Measurements from ENCODE around the gene NDE1. TPM values are rescaled to one million over a fixed set of nuclear protein-coding genes. Genes with fewer than 3 reads are reported as not detected.
A peak's percentile ranks its signal among the peaks of the same experiment; 100 is the strongest.

The NDE1 gene
- total and polyA plus RNA-seq, 9 of the 15 experiments (the other 6 are each of a cell fraction or from before 2014, with no cell fraction given), result 3.1 to 59.9 (median 30.0) TPM

DNA sequence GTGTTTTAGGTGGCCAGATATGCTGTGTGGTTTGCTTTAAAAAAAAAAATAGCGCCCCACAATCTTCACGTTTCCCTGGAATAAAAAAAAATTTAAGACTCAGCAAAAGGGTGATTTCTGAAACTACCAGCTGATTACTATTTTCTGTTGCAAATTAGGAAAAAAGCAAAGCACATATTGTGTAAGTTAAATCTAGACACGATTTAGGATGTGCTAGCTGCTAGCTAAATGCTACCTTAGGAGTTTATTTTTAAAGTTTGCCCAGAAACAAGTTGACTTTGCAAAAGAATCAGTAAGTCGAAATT, 6.1 kb upstream of the NDE1 start:
- peak overlapping the region; percentile 83 for H3K4me3 ChIP-seq
- H3K4me2 ChIP-seq (ENCODE audit: insufficient read depth, low read length), result peak overlapping the region; percentile 94
- H3K9ac ChIP-seq (ENCODE audit: insufficient read depth in 1 of 2, low read depth in 2 of 2, low read length in 2 of 2), result peak overlapping the region; percentile 93 to 100; a peak in 3 of 4 replicates
- peak overlapping the region; percentile 99 for H2AFZ ChIP-seq (ENCODE audit: low read depth, low read length)
- WGBS (ENCODE audit: insufficient coverage, low coverage, missing lambda C conversion rate), result 14% methylated on average over 4 of the region's 4 CpGs
- ATAC-seq, result no peak
- intact Hi-C loops (cut with micrococcal nuclease), result loop anchor here (10.0 kb wide), 2 partner anchors 69 to 219 kb away; no protein-coding TSS in a partner anchor
- H3K27ac ChIP-seq (ENCODE audit: extremely low read depth, low read depth, low read length), result peak overlapping the region; percentile 100
- CTCF ChIA-PET (ENCODE audit: low intra/inter-chr PET ratio), result no interaction called here
- H4K20me1 ChIP-seq (replicated peaks; ENCODE audit: control insufficient read depth, insufficient read depth, low read length), result no peaks in the 10 kb centered on the region
- in situ Hi-C loops (cut with MboI), result no loop called here
- peaks cover 4% of the 10 kb centered on the region for H3K36me3 ChIP-seq (ENCODE audit: control insufficient read depth, insufficient read depth, low read length)
- H3K27me3 ChIP-seq (ENCODE audit: control insufficient read depth in 2 of 2, insufficient read depth in 2 of 2, low read length in 2 of 2), result no peaks in the 10 kb centered on the region
- peaks cover 0 to 23% of the 10 kb centered on the region in 2 experiments; a peak in 4 of 5 replicates for H3K4me1 ChIP-seq (replicated peaks in 1 of 2; ENCODE audit: control insufficient read depth in 2 of 2, insufficient read depth in 2 of 2, low read length in 2 of 2)
- no peaks in the 10 kb centered on the region for H3K9me1 ChIP-seq (ENCODE audit: control insufficient read depth, insufficient read depth, low read length)
- no TSS peak for BruUV-seq (replicated peaks)
- peaks cover 31% of the 10 kb centered on the region for H3K79me2 ChIP-seq (ENCODE audit: control insufficient read depth, insufficient read depth, low read length)
- POLR2A ChIA-PET, result interaction anchor here (0.7 to 2.3 kb wide), 5 partner anchors 8 to 42 kb away, joined by 3 to 13 read pairs (median 3); no protein-coding TSS in a partner anchor
- H3K9me3 ChIP-seq (replicated peaks; ENCODE audit: control insufficient read depth, insufficient read depth, low read depth, low read length), result no peaks in the 10 kb centered on the region
- no peak for FAIRE-seq
- no peak for DNase-seq (ENCODE audit: extremely low read depth in 1 of 4, low spot score in 3 of 4)
- TF ChIP-seq, protein P1, sequence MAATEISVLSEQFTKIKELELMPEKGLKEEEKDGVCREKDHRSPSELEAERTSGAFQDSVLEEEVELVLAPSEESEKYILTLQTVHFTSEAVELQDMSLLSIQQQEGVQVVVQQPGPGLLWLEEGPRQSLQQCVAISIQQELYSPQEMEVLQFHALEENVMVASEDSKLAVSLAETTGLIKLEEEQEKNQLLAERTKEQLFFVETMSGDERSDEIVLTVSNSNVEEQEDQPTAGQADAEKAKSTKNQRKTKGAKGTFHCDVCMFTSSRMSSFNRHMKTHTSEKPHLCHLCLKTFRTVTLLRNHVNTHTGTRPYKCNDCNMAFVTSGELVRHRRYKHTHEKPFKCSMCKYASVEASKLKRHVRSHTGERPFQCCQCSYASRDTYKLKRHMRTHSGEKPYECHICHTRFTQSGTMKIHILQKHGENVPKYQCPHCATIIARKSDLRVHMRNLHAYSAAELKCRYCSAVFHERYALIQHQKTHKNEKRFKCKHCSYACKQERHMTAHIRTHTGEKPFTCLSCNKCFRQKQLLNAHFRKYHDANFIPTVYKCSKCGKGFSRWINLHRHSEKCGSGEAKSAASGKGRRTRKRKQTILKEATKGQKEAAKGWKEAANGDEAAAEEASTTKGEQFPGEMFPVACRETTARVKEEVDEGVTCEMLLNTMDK (IDR thresholded peaks at IDR 0.05; ENCODE audit: borderline replicate concordance, insufficient read depth, low read depth, low read length, poor library complexity, severe bottlenecking), result no peak
- TF ChIP-seq C11orf30 (IDR thresholded peaks at IDR 0.05; ENCODE audit: low read depth), result peak; percentile 75; the same call in 1 of the 2 replicates
- TF ChIP-seq ZNF589 (CRISPR knock-in tag; IDR thresholded peaks at IDR 0.05; ENCODE audit: low read depth), result 0 out of 2 replicates have a peak, but pooled peaks have one; percentile 24
- no peak for TF ChIP-seq ZKSCAN8 (CRISPR knock-in tag; IDR thresholded peaks at IDR 0.05)
- no peak for TF ChIP-seq CEBPG (CRISPR knock-in tag; IDR thresholded peaks at IDR 0.05)
- peak in 1 of 2 experiments; percentile 8; a peak in 1 of 4 replicates for TF ChIP-seq CEBPG (tag; conservative IDR thresholded peaks at IDR 0.05 in 1 of 2, IDR thresholded peaks at IDR 0.05 in 1 of 2)
- TF ChIP-seq MAFG (tag; conservative IDR thresholded peaks at IDR 0.05), result peak; percentile 50
- no peak for TF ChIP-seq NR2C1 (IDR thresholded peaks at IDR 0.05)
- TF ChIP-seq NR2C1 (tag; IDR thresholded peaks at IDR 0.05), result no peak
- TF ChIP-seq, protein P2, sequence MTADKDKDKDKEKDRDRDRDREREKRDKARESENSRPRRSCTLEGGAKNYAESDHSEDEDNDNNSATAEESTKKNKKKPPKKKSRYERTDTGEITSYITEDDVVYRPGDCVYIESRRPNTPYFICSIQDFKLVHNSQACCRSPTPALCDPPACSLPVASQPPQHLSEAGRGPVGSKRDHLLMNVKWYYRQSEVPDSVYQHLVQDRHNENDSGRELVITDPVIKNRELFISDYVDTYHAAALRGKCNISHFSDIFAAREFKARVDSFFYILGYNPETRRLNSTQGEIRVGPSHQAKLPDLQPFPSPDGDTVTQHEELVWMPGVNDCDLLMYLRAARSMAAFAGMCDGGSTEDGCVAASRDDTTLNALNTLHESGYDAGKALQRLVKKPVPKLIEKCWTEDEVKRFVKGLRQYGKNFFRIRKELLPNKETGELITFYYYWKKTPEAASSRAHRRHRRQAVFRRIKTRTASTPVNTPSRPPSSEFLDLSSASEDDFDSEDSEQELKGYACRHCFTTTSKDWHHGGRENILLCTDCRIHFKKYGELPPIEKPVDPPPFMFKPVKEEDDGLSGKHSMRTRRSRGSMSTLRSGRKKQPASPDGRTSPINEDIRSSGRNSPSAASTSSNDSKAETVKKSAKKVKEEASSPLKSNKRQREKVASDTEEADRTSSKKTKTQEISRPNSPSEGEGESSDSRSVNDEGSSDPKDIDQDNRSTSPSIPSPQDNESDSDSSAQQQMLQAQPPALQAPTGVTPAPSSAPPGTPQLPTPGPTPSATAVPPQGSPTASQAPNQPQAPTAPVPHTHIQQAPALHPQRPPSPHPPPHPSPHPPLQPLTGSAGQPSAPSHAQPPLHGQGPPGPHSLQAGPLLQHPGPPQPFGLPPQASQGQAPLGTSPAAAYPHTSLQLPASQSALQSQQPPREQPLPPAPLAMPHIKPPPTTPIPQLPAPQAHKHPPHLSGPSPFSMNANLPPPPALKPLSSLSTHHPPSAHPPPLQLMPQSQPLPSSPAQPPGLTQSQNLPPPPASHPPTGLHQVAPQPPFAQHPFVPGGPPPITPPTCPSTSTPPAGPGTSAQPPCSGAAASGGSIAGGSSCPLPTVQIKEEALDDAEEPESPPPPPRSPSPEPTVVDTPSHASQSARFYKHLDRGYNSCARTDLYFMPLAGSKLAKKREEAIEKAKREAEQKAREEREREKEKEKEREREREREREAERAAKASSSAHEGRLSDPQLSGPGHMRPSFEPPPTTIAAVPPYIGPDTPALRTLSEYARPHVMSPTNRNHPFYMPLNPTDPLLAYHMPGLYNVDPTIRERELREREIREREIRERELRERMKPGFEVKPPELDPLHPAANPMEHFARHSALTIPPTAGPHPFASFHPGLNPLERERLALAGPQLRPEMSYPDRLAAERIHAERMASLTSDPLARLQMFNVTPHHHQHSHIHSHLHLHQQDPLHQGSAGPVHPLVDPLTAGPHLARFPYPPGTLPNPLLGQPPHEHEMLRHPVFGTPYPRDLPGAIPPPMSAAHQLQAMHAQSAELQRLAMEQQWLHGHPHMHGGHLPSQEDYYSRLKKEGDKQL (CRISPR knock-in tag; IDR thresholded peaks at IDR 0.05; ENCODE audit: borderline replicate concordance), result no peak
- TF ChIP-seq MAFF (IDR thresholded peaks at IDR 0.05; ENCODE audit: low read length), result peak; percentile 13; the same call in 1 of the 2 replicates
- TF ChIP-seq ARNT (IDR thresholded peaks at IDR 0.05), result no peak
- TF ChIP-seq SMAD1 (IDR thresholded peaks at IDR 0.05; ENCODE audit: low read depth, low read length, partially characterized antibody), result peak; percentile 5
- TF ChIP-seq ZNF316 (IDR thresholded peaks at IDR 0.05), result peak; percentile 89
- TF ChIP-seq PHB2 (IDR thresholded peaks at IDR 0.05; ENCODE audit: low read depth), result 0 out of 2 replicates have a peak, but pooled peaks have one; percentile 9
- no peak for TF ChIP-seq NFE2L1 (tag; IDR thresholded peaks at IDR 0.05; ENCODE audit: borderline replicate concordance, low read depth)
- TF ChIP-seq ZNF431 (CRISPR knock-in tag; IDR thresholded peaks at IDR 0.05), result no peak
